Liver (tissue), 9 donors: ENCODE data around the gene PTPN9. TPM values are rescaled to one million over a fixed set of nuclear protein-coding genes. Genes with fewer than 3 reads are reported as not detected.

ENCODE experiments used
- DNase-seq: peaks from one replicate; pipeline ENCODE4 v3.0.0-alpha.2; 2017; ENCODE audit warnings: low spot score
- H3K27ac ChIP-seq, 2 donors: one replicate each; pipeline ENCODE4 v1.7.0; 2013; ENCODE audit warnings: inconsistent platforms in 2 of 2, low read length in 2 of 2, control low read depth in 1 of 2, low read depth in 1 of 2, mild to moderate bottlenecking in 1 of 2
- H3K27me3 ChIP-seq, 4 donors: one replicate each; pipeline versions ENCODE4 v1.6.1 to v1.7.0; 2013; ENCODE audit warnings: low read length in 3 of 4, inconsistent platforms in 1 of 4, mild to moderate bottlenecking in 1 of 4, moderate library complexity in 1 of 4; ENCODE audit not compliant: control insufficient read depth in 4 of 4, insufficient read depth in 4 of 4
- H3K36me3 ChIP-seq, 4 donors: one replicate each; pipeline versions ENCODE4 v1.6.1 to v1.7.0; 2013; ENCODE audit warnings: low read length in 3 of 4, mild to moderate bottlenecking in 3 of 4, low read depth in 1 of 4, moderate library complexity in 1 of 4; ENCODE audit not compliant: control insufficient read depth in 4 of 4, insufficient read depth in 3 of 4
- H3K4me1 ChIP-seq, 4 donors: one replicate each; pipeline versions ENCODE4 v1.6.1 to v1.7.0; 2013; ENCODE audit warnings: low read length in 3 of 4, mild to moderate bottlenecking in 3 of 4, moderate library complexity in 1 of 4; ENCODE audit not compliant: control insufficient read depth in 4 of 4, insufficient read depth in 4 of 4
- H3K4me3 ChIP-seq, 3 donors: one replicate each; pipeline versions ENCODE4 v1.6.1 to v1.7.0; 2013; ENCODE audit warnings: low read length in 3 of 3, control low read depth in 1 of 3, low read depth in 1 of 3, mild to moderate bottlenecking in 1 of 3
- H3K9ac ChIP-seq, 2 donors: one replicate each; pipeline ENCODE4 v1.7.0; 2013; ENCODE audit warnings: low read length in 2 of 2, mild to moderate bottlenecking in 2 of 2, moderate library complexity in 2 of 2, control low read depth in 1 of 2, low read depth in 1 of 2
- H3K9me3 ChIP-seq, 4 donors: one replicate each; pipeline versions ENCODE4 v1.6.1 to v1.7.0; 2013; ENCODE audit warnings: low read length in 3 of 4; ENCODE audit not compliant: control insufficient read depth in 4 of 4
- EGR1 ChIP-seq, 2 donors: IDR thresholded peaks; 2 replicates each; pipeline ENCODE4 v1.6.1; 2016 to 2018; ENCODE audit warnings: antibody characterized with exemption in 2 of 2, low read depth in 2 of 2
- FOXA1 ChIP-seq: IDR thresholded peaks from 2 replicates; pipeline ENCODE4 v1.6.1; 2016; ENCODE audit warnings: antibody characterized with exemption
- FOXA2 ChIP-seq: IDR thresholded peaks from 2 replicates; pipeline ENCODE4 v1.6.1; 2016; ENCODE audit warnings: antibody characterized with exemption
- GABPA ChIP-seq, 2 donors: IDR thresholded peaks in 1 of 2; conservative IDR thresholded peaks in 1 of 2; 2 replicates each; pipeline ENCODE4 v1.6.1; 2016; ENCODE audit warnings: antibody characterized with exemption in 2 of 2, mild to moderate bottlenecking in 1 of 2, moderate library complexity in 1 of 2
- HNF4A ChIP-seq, 2 donors: conservative IDR thresholded peaks; 2 replicates each; pipeline ENCODE4 v1.6.1; 2016; ENCODE audit warnings: antibody characterized with exemption in 2 of 2, mild to moderate bottlenecking in 2 of 2
- HNF4G ChIP-seq: IDR thresholded peaks from 2 replicates; pipeline ENCODE4 v1.6.1; 2016; ENCODE audit warnings: antibody characterized with exemption
- JUND ChIP-seq, 2 donors: IDR thresholded peaks; 2 replicates each; pipeline ENCODE4 v1.6.1; 2016; ENCODE audit warnings: antibody characterized with exemption in 2 of 2
- MAX ChIP-seq: IDR thresholded peaks from 2 replicates; pipeline ENCODE4 v1.6.1; 2016; ENCODE audit warnings: antibody characterized with exemption
- NR2F2 ChIP-seq: IDR thresholded peaks from 2 replicates; pipeline ENCODE4 v1.6.1; 2016; ENCODE audit warnings: antibody characterized with exemption
- RAD21 ChIP-seq, 2 donors: IDR thresholded peaks; 2 replicates each; pipeline ENCODE4 v1.6.1; 2016; ENCODE audit warnings: antibody characterized with exemption in 2 of 2, mild to moderate bottlenecking in 2 of 2
- REST ChIP-seq: IDR thresholded peaks from 2 replicates; pipeline ENCODE4 v1.6.1; 2016; ENCODE audit warnings: antibody characterized with exemption, mild to moderate bottlenecking
- RXRA ChIP-seq, 2 donors: IDR thresholded peaks; 2 replicates each; pipeline ENCODE4 v1.6.1; 2017 to 2018; ENCODE audit warnings: antibody characterized with exemption in 2 of 2, mild to moderate bottlenecking in 1 of 2
- SP1 ChIP-seq: IDR thresholded peaks from 2 replicates; pipeline ENCODE4 v1.6.1; 2018; ENCODE audit warnings: antibody characterized with exemption, mild to moderate bottlenecking
- TAF1 ChIP-seq: conservative IDR thresholded peaks from 2 replicates; pipeline ENCODE4 v1.6.1; 2016; ENCODE audit warnings: antibody characterized with exemption, mild to moderate bottlenecking
- YY1 ChIP-seq: IDR thresholded peaks from 2 replicates; pipeline ENCODE4 v1.6.1; 2016; ENCODE audit warnings: antibody characterized with exemption, mild to moderate bottlenecking
- WGBS: extraction: QIAGEN DNeasy Blood & Tissue Kit; methylation state at CpG from one replicate; pipeline ENCODE4 v1.1.7; 2013; 5-methylcytosine and 5-hydroxymethylcytosine counted together
- polyA plus RNA-seq, 2 donors: library from polyadenylated mRNA; stranded (reverse) in 1 of 2; unstranded in 1 of 2; fragments of 200-250 nt in 1 of 2; fragments of >200 nt in 1 of 2; fragmentation: Nextera tagmentation in 1 of 2; extraction: Ambion mirVana in 1 of 2; gene quantifications; one replicate each; pipeline versions ENCODE4 v1.2.1 to v1.2.3, GENCODE V29; 2013 to 2015
- total RNA-seq, 2 donors: library from RNA; depleted of rRNA; stranded (reverse); fragments of >200 nt; gene quantifications; one replicate each; pipeline ENCODE4 v1.2.3, GENCODE V29; 2014
- TF ChIP-seq, protein P1 (sequence below): IDR thresholded peaks from 2 replicates; pipeline ENCODE4 v1.6.1; 2016; ENCODE audit warnings: antibody characterized with exemption
- TF ChIP-seq, protein P2 (sequence below): fragments of 150-350 bp; IDR thresholded peaks from 2 replicates; pipeline ENCODE4 v1.5.1; 2017; ENCODE audit warnings: improper control_type of control experiment, low read depth, low read length; ENCODE audit not compliant: missing input control
- TF ChIP-seq, protein P3 (sequence below): IDR thresholded peaks from 2 replicates; pipeline ENCODE4 v1.6.1; 2016; ENCODE audit warnings: antibody characterized with exemption
- donor health status: healthy.
- donor health status: healthy.
- donor health status: healthy.
- donor health status: healthy.
- donor health status: healthy.

PTPN9 gene
- total and polyA plus RNA-seq, 4 donors = 5.4 to 14.1 (median 7.5) TPM

- 45% methylated on average over 4 of the region's 4 CpGs for WGBS
- Histone ChIP-seq H3K4me1 (peaks cover 7 to 16% (median 8%) of the 10 kb centered on the region in 4 donors), H3K4me3 (peak overlapping the region in 1 of 3 donors; percentile 18), H3K27ac (peak overlapping the region; percentile 89 to 91), H3K36me3 (peaks cover 1 to 12% (median 5%) of the 10 kb centered on the region in 4 donors), H3K9ac (peak overlapping the region in 1 of 2 donors; percentile 12), H3K9me3 (no peaks in the 10 kb centered on the region), H3K27me3 (no peaks in the 10 kb centered on the region)
- no peak for DNase-seq
- TF ChIP-seq FOXA1 = peak; percentile 56
- peak; percentile 36 to 58 for TF ChIP-seq HNF4A (conservative IDR thresholded peaks at IDR 0.05)
- peak in 1 of 2 donors; percentile 44 for TF ChIP-seq RXRA (IDR thresholded peaks at IDR 0.05)
- TF ChIP-seq SP1 = peak; percentile 51
- TF ChIP-seq JUND (IDR thresholded peaks at IDR 0.05) = peak; percentile 16 to 35
- no peak for TF ChIP-seq MAX
- TF ChIP-seq FOXA2 = peak; percentile 83
- TF ChIP-seq YY1 = peak; percentile 23
- TF ChIP-seq REST = peak; percentile 53
- peak in 1 of 2 donors; percentile 8 for TF ChIP-seq RAD21 (IDR thresholded peaks at IDR 0.05)
- TF ChIP-seq HNF4G = no peak
Observed at GRCh38 chr15:75493732-75494131, 85.4 kb downstream of the PTPN9 start.

- Histone ChIP-seq H3K9me3 (no peaks in the 10 kb centered on the region), H3K9ac (no peak overlapping the region), H3K27me3 (no peaks in the 10 kb centered on the region), H3K4me1 (no peaks in the 10 kb centered on the region), H3K27ac (no peak overlapping the region), H3K36me3 (peaks cover 0 to 14% (median 6%) of the 10 kb centered on the region in 4 donors), H3K4me3 (no peak overlapping the region)
- 69% methylated on average over 1 of the region's 1 CpG for WGBS
- no peak for DNase-seq
- TF ChIP-seq JUND (IDR thresholded peaks at IDR 0.05) (no peak), NR2F2 (no peak), EGR1 (IDR thresholded peaks at IDR 0.05; ENCODE audit: low read depth in 2 of 2) (no peak), SP1 (no peak), MAX (no peak), REST (no peak), YY1 (no peak), FOXA2 (no peak), RAD21 (IDR thresholded peaks at IDR 0.05) (no peak), TAF1 (no peak), HNF4A (conservative IDR thresholded peaks at IDR 0.05) (no peak), GABPA (IDR thresholded peaks at IDR 0.05 in 1 of 2, conservative IDR thresholded peaks at IDR 0.05 in 1 of 2) (no peak)
- TF ChIP-seq, protein P1, sequence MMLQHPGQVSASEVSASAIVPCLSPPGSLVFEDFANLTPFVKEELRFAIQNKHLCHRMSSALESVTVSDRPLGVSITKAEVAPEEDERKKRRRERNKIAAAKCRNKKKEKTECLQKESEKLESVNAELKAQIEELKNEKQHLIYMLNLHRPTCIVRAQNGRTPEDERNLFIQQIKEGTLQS = no peak
- TF ChIP-seq, protein P2, sequence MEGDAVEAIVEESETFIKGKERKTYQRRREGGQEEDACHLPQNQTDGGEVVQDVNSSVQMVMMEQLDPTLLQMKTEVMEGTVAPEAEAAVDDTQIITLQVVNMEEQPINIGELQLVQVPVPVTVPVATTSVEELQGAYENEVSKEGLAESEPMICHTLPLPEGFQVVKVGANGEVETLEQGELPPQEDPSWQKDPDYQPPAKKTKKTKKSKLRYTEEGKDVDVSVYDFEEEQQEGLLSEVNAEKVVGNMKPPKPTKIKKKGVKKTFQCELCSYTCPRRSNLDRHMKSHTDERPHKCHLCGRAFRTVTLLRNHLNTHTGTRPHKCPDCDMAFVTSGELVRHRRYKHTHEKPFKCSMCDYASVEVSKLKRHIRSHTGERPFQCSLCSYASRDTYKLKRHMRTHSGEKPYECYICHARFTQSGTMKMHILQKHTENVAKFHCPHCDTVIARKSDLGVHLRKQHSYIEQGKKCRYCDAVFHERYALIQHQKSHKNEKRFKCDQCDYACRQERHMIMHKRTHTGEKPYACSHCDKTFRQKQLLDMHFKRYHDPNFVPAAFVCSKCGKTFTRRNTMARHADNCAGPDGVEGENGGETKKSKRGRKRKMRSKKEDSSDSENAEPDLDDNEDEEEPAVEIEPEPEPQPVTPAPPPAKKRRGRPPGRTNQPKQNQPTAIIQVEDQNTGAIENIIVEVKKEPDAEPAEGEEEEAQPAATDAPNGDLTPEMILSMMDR = no peak
- TF ChIP-seq, protein P3, sequence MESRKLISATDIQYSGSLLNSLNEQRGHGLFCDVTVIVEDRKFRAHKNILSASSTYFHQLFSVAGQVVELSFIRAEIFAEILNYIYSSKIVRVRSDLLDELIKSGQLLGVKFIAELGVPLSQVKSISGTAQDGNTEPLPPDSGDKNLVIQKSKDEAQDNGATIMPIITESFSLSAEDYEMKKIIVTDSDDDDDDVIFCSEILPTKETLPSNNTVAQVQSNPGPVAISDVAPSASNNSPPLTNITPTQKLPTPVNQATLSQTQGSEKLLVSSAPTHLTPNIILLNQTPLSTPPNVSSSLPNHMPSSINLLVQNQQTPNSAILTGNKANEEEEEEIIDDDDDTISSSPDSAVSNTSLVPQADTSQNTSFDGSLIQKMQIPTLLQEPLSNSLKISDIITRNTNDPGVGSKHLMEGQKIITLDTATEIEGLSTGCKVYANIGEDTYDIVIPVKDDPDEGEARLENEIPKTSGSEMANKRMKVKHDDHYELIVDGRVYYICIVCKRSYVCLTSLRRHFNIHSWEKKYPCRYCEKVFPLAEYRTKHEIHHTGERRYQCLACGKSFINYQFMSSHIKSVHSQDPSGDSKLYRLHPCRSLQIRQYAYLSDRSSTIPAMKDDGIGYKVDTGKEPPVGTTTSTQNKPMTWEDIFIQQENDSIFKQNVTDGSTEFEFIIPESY = no peak
Observed at GRCh38 chr15:75483961-75484360, 95.2 kb downstream of the PTPN9 start.
